Keratinocyte (primary cell): ENCODE data around the gene TPD52L3.

Experiments
- CTCF ChIP-seq, 3 experiments: IDR thresholded peaks in 1 of 3; conservative IDR thresholded peaks in 1 of 3; optimal IDR thresholded peaks in 1 of 3; 2 replicates in 2 of 3; 3 replicates in 1 of 3; pipeline versions ENCODE3 to v1.5.1; 2011; ENCODE audit warnings: low read length in 3 of 3, mild to moderate bottlenecking in 3 of 3, moderate library complexity in 2 of 3, control low read depth in 1 of 3, inconsistent platforms in 1 of 3; ENCODE audit not compliant: insufficient read depth in 2 of 3; ENCODE audit errors: extremely low read depth in 1 of 3
- EZH2 ChIP-seq: IDR thresholded peaks from one replicate; pipeline ENCODE4 v1.6.1; 2012; ENCODE audit warnings: inconsistent platforms, mild to moderate bottlenecking, low read length, moderate library complexity

GRCh38 chr9:6302417-6302816 is 25.8 kb upstream of the TPD52L3 start:
- TF ChIP-seq CTCF (optimal IDR thresholded peaks at IDR 0.05 in 1 of 3, IDR thresholded peaks at IDR 0.05 in 1 of 3, conservative IDR thresholded peaks at IDR 0.05 in 1 of 3; ENCODE audit: extremely low read depth in 1 of 3, insufficient read depth in 2 of 3, low read length in 3 of 3), result no peak
- no peak for TF ChIP-seq EZH2
